HG03064 (cell line): Measurements from ENCODE around the gene RSRP1.

Source experiments
- ATAC-seq: cut with Tn5 transposase; IDR thresholded peaks from one replicate; pipeline ENCODE4 v1.9.1; 2021; ENCODE audit warnings: low read depth; ENCODE audit not compliant: unreplicated experiment

RSRP1 gene

GRCh38 chr1:25219661-25220251 is 27.5 kb downstream of the RSRP1 start:
- ATAC-seq = no peak

- no peak for ATAC-seq
Measured at GRCh38 chr1:25217598-25218232, 29.5 kb downstream of the RSRP1 start.

GRCh38 chr1:25217015-25217414 is 30.2 kb downstream of the RSRP1 start:
- ATAC-seq = no peak

- ATAC-seq = no peak
Measured at GRCh38 chr1:25216123-25216522, 31.1 kb downstream of the RSRP1 start.

- no peak for ATAC-seq
Measured at GRCh38 chr1:25212725-25213124, 34.5 kb downstream of the RSRP1 start.

GRCh38 chr1:25210728-25211127 is 36.5 kb downstream of the RSRP1 start:
- no peak for ATAC-seq

GRCh38 chr1:25209516-25209915 is 37.7 kb downstream of the RSRP1 start:
- no peak for ATAC-seq

GRCh38 chr1:25208561-25209222 is 38.6 kb downstream of the RSRP1 start:
- no peak for ATAC-seq

GRCh38 chr1:25208092-25208491 is 39.2 kb downstream of the RSRP1 start:
- ATAC-seq = no peak

GRCh38 chr1:25206201-25206600 is 41.1 kb downstream of the RSRP1 start:
- no peak for ATAC-seq

- ATAC-seq = no peak
Measured at GRCh38 chr1:25205786-25206185, 41.5 kb downstream of the RSRP1 start.

GRCh38 chr1:25204797-25205480 is 42.3 kb downstream of the RSRP1 start:
- no peak for ATAC-seq

- no peak for ATAC-seq
Measured at GRCh38 chr1:25201006-25201405, 46.2 kb downstream of the RSRP1 start.

- ATAC-seq = no peak
Measured at GRCh38 chr1:25199819-25200620, 47.2 kb downstream of the RSRP1 start.

- no peak for ATAC-seq
Measured at GRCh38 chr1:25198663-25199252, 48.5 kb downstream of the RSRP1 start.

- no peak for ATAC-seq
Measured at GRCh38 chr1:25197982-25198662, 49.1 kb downstream of the RSRP1 start.

GRCh38 chr1:25197235-25197975 is 49.8 kb downstream of the RSRP1 start:
- no peak for ATAC-seq

- ATAC-seq = no peak
Measured at GRCh38 chr1:25196830-25197229, 50.4 kb downstream of the RSRP1 start.

- ATAC-seq = no peak
Measured at GRCh38 chr1:25195835-25196234, 51.4 kb downstream of the RSRP1 start.
